CD4-positive, CD25-positive, alpha-beta regulatory T cell (primary cell): ENCODE data around the gene SPINK8. TPM values are rescaled to one million over a fixed set of nuclear protein-coding genes. Genes with fewer than 3 reads are reported as not detected.

Source experiments
- ATAC-seq, 2 donors: fragments of 150-1000 bp; cut with Tn5 transposase; one replicate each; pipeline ENCODE4 v1.10.0; 2021; ENCODE audit warnings: low read depth in 2 of 2, moderate number of reproducible peaks in 2 of 2, moderate library complexity in 1 of 2
- DNase-seq, 3 donors: peaks; one replicate each; pipeline versions ENCODE4 v3.0.0 to v3.0.0-alpha.2; 2012 to 2022; ENCODE audit warnings: mixed read lengths in 1 of 3
- H3K27ac ChIP-seq: one replicate; pipeline ENCODE4 v1.7.0; 2013; ENCODE audit warnings: mild to moderate bottlenecking, low read length; ENCODE audit not compliant: insufficient read depth, poor library complexity, severe bottlenecking
- H3K27me3 ChIP-seq: one replicate; pipeline ENCODE4 v1.7.0; 2013; ENCODE audit warnings: low read length; ENCODE audit not compliant: control insufficient read depth, insufficient read depth
- H3K36me3 ChIP-seq: one replicate; pipeline ENCODE4 v1.7.0; 2013; ENCODE audit warnings: mild to moderate bottlenecking, low read length, moderate library complexity; ENCODE audit not compliant: control insufficient read depth, insufficient read depth
- H3K4me1 ChIP-seq: 2 replicates; pipeline ENCODE4 v1.7.0; 2013; ENCODE audit warnings: mild to moderate bottlenecking, low read length; ENCODE audit not compliant: insufficient read depth, control insufficient read depth, poor library complexity, severe bottlenecking
- H3K4me3 ChIP-seq: one replicate; pipeline ENCODE4 v1.7.0; 2013; ENCODE audit warnings: low read depth, mild to moderate bottlenecking, low read length, moderate library complexity
- H3K9me3 ChIP-seq, 2 experiments: 1 replicate in 1 of 2; 2 replicates in 1 of 2; pipeline ENCODE4 v1.7.0; 2013; ENCODE audit warnings: low read length in 2 of 2, mild to moderate bottlenecking in 1 of 2, moderate library complexity in 1 of 2; ENCODE audit not compliant: control insufficient read depth in 2 of 2
- H3K27ac Mint-ChIP-seq, 3 donors: one replicate each; pipeline ENCODE4 v1.8.0; 2020 to 2022; ENCODE audit warnings: mild to moderate bottlenecking in 3 of 3, mixed read lengths in 3 of 3, moderate library complexity in 2 of 3
- H3K27me3 Mint-ChIP-seq: one replicate; pipeline ENCODE4 v1.8.0; 2022; ENCODE audit warnings: mild to moderate bottlenecking, mixed read lengths
- H3K36me3 Mint-ChIP-seq: one replicate; pipeline ENCODE4 v1.8.0; 2020; ENCODE audit warnings: mixed read lengths
- H3K4me1 Mint-ChIP-seq, 4 donors: one replicate each; pipeline ENCODE4 v1.8.0; 2020 to 2022; ENCODE audit warnings: mixed read lengths in 4 of 4, mild to moderate bottlenecking in 1 of 4
- H3K4me3 Mint-ChIP-seq, 4 donors: one replicate each; pipeline ENCODE4 v1.8.0; 2020 to 2022; ENCODE audit warnings: mild to moderate bottlenecking in 4 of 4, mixed read lengths in 4 of 4, moderate library complexity in 3 of 4
- H3K9me3 Mint-ChIP-seq, 7 donors: one replicate each; pipeline ENCODE4 v1.8.0; 2020 to 2022; ENCODE audit warnings: mixed read lengths in 7 of 7, mild to moderate bottlenecking in 3 of 7, moderate library complexity in 2 of 7
- polyA plus RNA-seq, 4 donors: library from polyadenylated mRNA; unstranded; fragments of 300-500 nt; fragmentation: Illumina TruSeq; gene quantifications; one replicate each; pipeline ENCODE4 v1.2.3, GENCODE V29; 2021
- total RNA-seq: library from RNA; stranded (reverse); gene quantifications from one replicate; pipeline ENCODE4 v1.2.3, GENCODE V29; 2022

The SPINK8 gene
- total and polyA plus RNA-seq, 5 donors from 2014 or later: not detected

DNA sequence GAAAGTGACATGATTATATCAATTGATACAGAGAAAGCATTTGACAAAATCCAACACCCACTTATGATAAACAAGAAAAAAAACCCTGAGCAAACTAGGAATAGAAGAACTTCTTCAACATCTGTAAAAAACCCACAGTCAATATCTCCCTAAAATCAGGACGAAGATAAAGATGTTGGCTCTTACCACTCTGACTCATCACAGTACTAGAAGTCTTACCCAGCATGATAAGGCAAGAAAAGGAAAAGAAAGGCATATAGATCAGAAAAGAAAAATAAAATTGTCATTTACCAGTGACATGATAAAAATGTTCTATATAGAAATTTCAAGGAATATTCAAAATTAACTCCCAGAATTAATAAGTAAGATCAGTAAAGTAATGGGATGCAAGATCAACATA is 31.4 kb upstream of the SPINK8 start:
- Histone ChIP-seq H3K9me3 (peaks cover 7 to 8% of the 10 kb centered on the region in 2 experiments), H3K4me1 (no peaks in the 10 kb centered on the region), H3K4me3 (no peak overlapping the region), H3K36me3 (no peaks in the 10 kb centered on the region), H3K27ac (no peak overlapping the region), H3K27me3 (peaks cover 3% of the 10 kb centered on the region)
- H3K9me3 Mint-ChIP-seq: peaks cover 3 to 13% (median 6%) of the 10 kb centered on the region in 7 donors
- H3K4me3 Mint-ChIP-seq: no peak overlapping the region
- no peaks in the 10 kb centered on the region for H3K36me3 Mint-ChIP-seq
- no peaks in the 10 kb centered on the region for H3K4me1 Mint-ChIP-seq
- no peak for ATAC-seq
- H3K27ac Mint-ChIP-seq: no peak overlapping the region
- no peak for DNase-seq
- peaks cover 25% of the 10 kb centered on the region for H3K27me3 Mint-ChIP-seq

- peaks cover 41% of the 10 kb centered on the region for H3K27me3 Mint-ChIP-seq
- no peak overlapping the region for H3K4me3 ChIP-seq
- H3K36me3 Mint-ChIP-seq: no peaks in the 10 kb centered on the region
- no peaks in the 10 kb centered on the region for H3K4me1 ChIP-seq
- H3K27me3 ChIP-seq: peaks cover 14% of the 10 kb centered on the region
- no peak overlapping the region for H3K27ac Mint-ChIP-seq
- no peaks in the 10 kb centered on the region for H3K36me3 ChIP-seq
- no peak overlapping the region for H3K27ac ChIP-seq
- H3K9me3 Mint-ChIP-seq: peaks cover 3 to 13% (median 7%) of the 10 kb centered on the region in 7 donors
- H3K4me1 Mint-ChIP-seq: no peaks in the 10 kb centered on the region
- no peak for DNase-seq
- peaks cover 7 to 8% of the 10 kb centered on the region in 2 experiments for H3K9me3 ChIP-seq
- ATAC-seq: no peak
- no peak overlapping the region for H3K4me3 Mint-ChIP-seq
Measured at GRCh38 chr3:48361928-48362327, 28.5 kb upstream of the SPINK8 start.

DNA sequence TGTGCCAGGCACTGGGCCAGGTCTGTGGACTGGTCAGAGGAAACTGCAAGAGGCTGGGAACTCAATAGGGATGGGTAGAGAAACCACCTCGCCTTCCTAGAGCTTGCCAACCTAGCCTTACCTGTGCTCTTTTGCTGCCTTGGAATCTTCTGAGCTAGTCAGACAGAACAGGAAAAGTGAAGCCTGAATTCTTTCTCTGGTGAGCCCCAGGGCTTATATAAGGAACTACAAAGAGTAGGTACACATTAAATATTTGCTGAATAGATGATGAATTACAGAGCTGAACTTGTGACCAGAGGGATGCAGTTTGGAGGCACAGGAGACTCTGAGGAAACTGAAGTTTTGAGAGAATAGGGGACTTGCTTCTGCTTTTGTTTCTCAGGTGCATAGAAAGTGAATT is 23.0 kb upstream of the SPINK8 start:
- H3K36me3 ChIP-seq: no peaks in the 10 kb centered on the region
- Mint-ChIP-seq H3K27me3 (peaks cover 41% of the 10 kb centered on the region), H3K4me3 (no peak overlapping the region), H3K27ac (no peak overlapping the region), H3K4me1 (no peaks in the 10 kb centered on the region), H3K9me3 (peaks cover 0 to 6% (median 5%) of the 10 kb centered on the region in 7 donors), H3K36me3 (no peaks in the 10 kb centered on the region)
- peaks cover 34% of the 10 kb centered on the region for H3K27me3 ChIP-seq
- H3K27ac ChIP-seq: no peak overlapping the region
- no peaks in the 10 kb centered on the region for H3K4me1 ChIP-seq
- no peaks in the 10 kb centered on the region for H3K9me3 ChIP-seq
- DNase-seq: no peak
- H3K4me3 ChIP-seq: no peak overlapping the region
- ATAC-seq: no peak

DNA sequence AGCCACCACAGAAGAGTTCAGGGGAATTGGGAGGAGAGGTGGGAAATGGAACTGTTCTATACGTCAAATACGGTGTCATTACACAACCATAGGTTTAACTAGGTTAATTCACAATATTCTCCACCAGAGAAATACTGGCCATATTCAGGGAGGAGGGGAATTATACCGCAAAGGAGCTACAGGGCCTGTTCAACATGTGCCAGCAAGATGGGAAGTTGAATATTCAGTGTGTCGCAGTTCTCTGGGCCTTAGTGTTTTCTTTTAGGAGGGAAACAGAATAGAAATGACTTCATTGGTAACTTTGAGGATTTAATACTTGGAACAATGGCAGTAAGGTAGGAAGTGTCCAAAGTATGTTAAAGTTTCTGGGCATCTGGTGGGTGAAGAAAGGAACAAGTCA is 20.5 kb upstream of the SPINK8 start:
- Mint-ChIP-seq H3K27me3 (peaks cover 28% of the 10 kb centered on the region), H3K36me3 (no peaks in the 10 kb centered on the region)

DNA sequence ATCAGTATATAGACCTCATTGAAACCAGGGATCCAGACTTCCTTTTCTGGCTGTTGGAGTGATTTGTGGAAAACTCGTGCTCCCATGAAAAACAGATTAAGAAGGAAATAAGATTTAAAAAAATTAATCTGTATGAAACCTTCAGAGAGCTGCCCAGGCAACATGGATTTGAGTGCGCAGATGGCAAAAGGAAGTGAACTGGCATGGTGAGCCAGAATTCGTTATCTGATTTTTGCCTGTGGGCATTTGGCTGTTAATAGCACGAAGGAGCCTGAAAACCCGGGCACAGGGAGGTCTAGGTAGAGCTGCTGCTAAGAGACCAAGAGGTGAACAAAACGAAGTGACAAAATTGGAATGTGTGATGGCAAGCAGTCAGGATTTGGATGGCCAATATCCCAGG is 19.1 kb upstream of the SPINK8 start:
- Mint-ChIP-seq H3K4me1 (no peaks in the 10 kb centered on the region), H3K27me3 (peaks cover 28% of the 10 kb centered on the region), H3K27ac (no peak overlapping the region), H3K9me3 (peaks cover 0 to 2% (median 0%) of the 10 kb centered on the region in 7 donors), H3K36me3 (no peaks in the 10 kb centered on the region), H3K4me3 (no peak overlapping the region)
- ATAC-seq: no peak
- Histone ChIP-seq H3K4me3 (no peak overlapping the region), H3K27ac (no peak overlapping the region), H3K36me3 (no peaks in the 10 kb centered on the region), H3K27me3 (peaks cover 24% of the 10 kb centered on the region), H3K9me3 (no peaks in the 10 kb centered on the region), H3K4me1 (no peaks in the 10 kb centered on the region)
- DNase-seq: no peak

More for the DNA sequence above, 20.5 kb upstream of the SPINK8 start:
- ATAC-seq: no peak
- H3K27me3 ChIP-seq: peaks cover 31% of the 10 kb centered on the region
- H3K4me3 ChIP-seq: no peak overlapping the region
- no peak overlapping the region for H3K27ac ChIP-seq
- H3K9me3 Mint-ChIP-seq: peaks cover 0 to 2% (median 0%) of the 10 kb centered on the region in 7 donors
- DNase-seq: no peak
- no peak overlapping the region for H3K27ac Mint-ChIP-seq
- H3K4me3 Mint-ChIP-seq: no peak overlapping the region
- no peaks in the 10 kb centered on the region for H3K36me3 ChIP-seq
- no peaks in the 10 kb centered on the region for H3K4me1 Mint-ChIP-seq
- H3K9me3 ChIP-seq: no peaks in the 10 kb centered on the region
- no peaks in the 10 kb centered on the region for H3K4me1 ChIP-seq

GRCh38 chr3:48347500-48347899 is 14.0 kb upstream of the SPINK8 start:
- Histone ChIP-seq H3K4me3 (no peak overlapping the region), H3K27me3 (peaks cover 7% of the 10 kb centered on the region), H3K4me1 (no peaks in the 10 kb centered on the region), H3K36me3 (no peaks in the 10 kb centered on the region), H3K9me3 (no peaks in the 10 kb centered on the region), H3K27ac (no peak overlapping the region)
- Mint-ChIP-seq H3K9me3 (no peaks in the 10 kb centered on the region), H3K27ac (no peak overlapping the region), H3K4me3 (no peak overlapping the region), H3K36me3 (no peaks in the 10 kb centered on the region), H3K4me1 (no peaks in the 10 kb centered on the region), H3K27me3 (peaks cover 30% of the 10 kb centered on the region)
- DNase-seq (no peak), ATAC-seq (no peak)

DNA sequence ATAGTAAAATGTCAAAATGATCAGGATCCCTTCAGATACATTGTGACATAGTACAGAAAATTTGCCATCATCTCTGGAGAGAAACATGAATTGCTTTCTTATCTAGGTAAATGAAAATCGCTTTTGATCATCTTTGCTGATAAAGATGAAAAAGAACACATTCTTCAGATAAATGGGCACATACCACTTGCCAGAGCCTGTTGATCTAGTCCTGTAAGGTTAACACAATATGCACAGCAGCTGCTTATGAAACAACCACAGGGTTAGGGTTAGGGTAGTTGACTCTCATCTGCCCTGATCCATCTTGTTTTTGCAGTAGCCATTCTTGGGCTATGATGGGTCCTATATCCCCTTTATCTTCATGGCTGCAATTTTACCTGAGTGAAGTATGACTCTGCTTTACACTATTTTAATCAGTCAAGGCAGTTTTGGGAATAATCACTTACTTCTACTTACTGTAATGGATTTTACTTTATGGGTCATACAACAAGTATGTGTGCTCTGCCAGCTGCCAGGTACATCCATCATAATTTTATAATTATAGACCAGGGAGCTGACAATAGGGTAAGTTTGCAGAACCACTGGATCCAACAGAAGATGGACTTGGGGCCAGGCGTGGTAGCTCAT is 12.6 kb upstream of the SPINK8 start:
- Mint-ChIP-seq H3K4me3 (no peak overlapping the region), H3K9me3 (no peaks in the 10 kb centered on the region), H3K4me1 (no peaks in the 10 kb centered on the region), H3K27ac (no peak overlapping the region), H3K27me3 (peaks cover 30% of the 10 kb centered on the region), H3K36me3 (no peaks in the 10 kb centered on the region)
- Histone ChIP-seq H3K4me3 (no peak overlapping the region), H3K4me1 (no peaks in the 10 kb centered on the region), H3K27me3 (peaks cover 3% of the 10 kb centered on the region), H3K9me3 (no peaks in the 10 kb centered on the region), H3K27ac (no peak overlapping the region), H3K36me3 (no peaks in the 10 kb centered on the region)
- ATAC-seq (no peak), DNase-seq (no peak)

- H3K27ac Mint-ChIP-seq: no peak overlapping the region
- peaks cover 36% of the 10 kb centered on the region for H3K27me3 Mint-ChIP-seq
- H3K9me3 ChIP-seq: no peaks in the 10 kb centered on the region
- no peaks in the 10 kb centered on the region for H3K36me3 Mint-ChIP-seq
- H3K4me3 Mint-ChIP-seq: no peak overlapping the region
- ATAC-seq (no peak), DNase-seq (no peak)
- H3K4me3 ChIP-seq: no peak overlapping the region
- no peak overlapping the region for H3K27ac ChIP-seq
- no peaks in the 10 kb centered on the region for H3K4me1 Mint-ChIP-seq
- no peaks in the 10 kb centered on the region for H3K4me1 ChIP-seq
- H3K36me3 ChIP-seq: no peaks in the 10 kb centered on the region
- peaks cover 3% of the 10 kb centered on the region for H3K27me3 ChIP-seq
- no peaks in the 10 kb centered on the region for H3K9me3 Mint-ChIP-seq
Measured at GRCh38 chr3:48344867-48345507, 11.5 kb upstream of the SPINK8 start.
